HG03565 (cell line): ENCODE measurements around the gene JUNB.

Experiments used
- ATAC-seq: cut with Tn5 transposase; IDR thresholded peaks from one replicate; pipeline ENCODE4 v1.9.1; 2021; ENCODE audit warnings: mild to moderate bottlenecking, moderate library complexity; ENCODE audit not compliant: unreplicated experiment

JUNB gene

GRCh38 chr19:12791345-12792050, at the start of gene JUNB:
TSS of gene JUNB (plus strand) at chr19:12791486. CDS start at chr19:12791772, 286 bp downstream.
- ATAC-seq, result peak; percentile 25

- ATAC-seq, result no peak
Measured at GRCh38 chr19:12745166-12745897, 46.0 kb upstream of the JUNB start.

GRCh38 chr19:12748489-12748888, 42.8 kb upstream of the JUNB start:
- ATAC-seq, result no peak

- ATAC-seq, result no peak
Measured at GRCh38 chr19:12749938-12750521, 41.3 kb upstream of the JUNB start.

GRCh38 chr19:12750851-12751250, 40.4 kb upstream of the JUNB start:
- ATAC-seq, result no peak

- no peak for ATAC-seq
Measured at GRCh38 chr19:12751635-12752034, 39.7 kb upstream of the JUNB start, which contains the start of gene BEST2. TSS of gene BEST2 (plus strand) at chr19:12751791. CDS start at chr19:12752593, 802 bp downstream.

GRCh38 chr19:12752056-12752781, 39.1 kb upstream of the JUNB start:
- no peak for ATAC-seq

- ATAC-seq, result no peak
Measured at GRCh38 chr19:12754465-12755196, 36.7 kb upstream of the JUNB start.

GRCh38 chr19:12756150-12756883, 35.0 kb upstream of the JUNB start:
- no peak for ATAC-seq

GRCh38 chr19:12757544-12758274, 33.6 kb upstream of the JUNB start:
- ATAC-seq, result no peak

- ATAC-seq, result no peak
Measured at GRCh38 chr19:12759686-12760085, 31.6 kb upstream of the JUNB start.

- ATAC-seq, result no peak
Measured at GRCh38 chr19:12763100-12763499, 28.2 kb upstream of the JUNB start.

- ATAC-seq, result no peak
Measured at GRCh38 chr19:12764698-12765097, 26.6 kb upstream of the JUNB start.

GRCh38 chr19:12766051-12766521, 25.2 kb upstream of the JUNB start:
- no peak for ATAC-seq

GRCh38 chr19:12767150-12767549, 24.1 kb upstream of the JUNB start:
- no peak for ATAC-seq

GRCh38 chr19:12767666-12768065, 23.6 kb upstream of the JUNB start:
- no peak for ATAC-seq

GRCh38 chr19:12769689-12770088, 21.6 kb upstream of the JUNB start:
- ATAC-seq, result no peak

- no peak for ATAC-seq
Measured at GRCh38 chr19:12770922-12771321, 20.4 kb upstream of the JUNB start.

GRCh38 chr19:12772323-12772722, 19.0 kb upstream of the JUNB start:
- no peak for ATAC-seq
